ENCODE measurements around the gene USP25. TPM values are rescaled to one million over a fixed set of nuclear protein-coding genes. Genes with fewer than 3 reads are reported as not detected.

Gene USP25
- total RNA-seq, 1 experiment from 2014 or later, result 35.1 TPM

DNA sequence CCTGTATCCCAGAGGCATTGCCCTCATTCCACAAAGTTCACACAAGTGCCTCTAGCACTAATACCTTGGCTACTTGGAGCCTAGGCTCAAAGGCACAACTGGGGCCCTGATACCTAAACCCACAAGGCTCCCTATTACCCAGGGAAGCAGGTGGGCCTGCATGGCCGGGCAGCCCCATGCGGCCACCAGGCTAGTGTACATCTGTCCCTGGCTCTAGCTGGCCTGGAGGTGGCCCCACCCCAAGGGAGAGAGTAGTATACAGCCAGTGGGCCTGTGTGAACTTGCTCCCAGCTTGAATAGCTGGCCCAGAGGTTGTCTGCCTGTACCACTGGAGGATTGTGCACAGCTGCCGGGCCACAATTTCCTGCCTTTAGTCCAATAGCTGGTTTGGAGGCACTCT, 52.2 kb downstream of the USP25 start:
- no peak for DNase-seq
- peaks cover 29 to 33% (median 32%) of the 10 kb centered on the region in 3 experiments for H3K36me3 Mint-ChIP-seq (ENCODE audit: insufficient read depth in 1 of 3, low read depth in 3 of 3)
- no peak for TF ChIP-seq CTCF (conservative IDR thresholded peaks at IDR 0.05)
- no peak overlapping the region for H2AK5ac ChIP-seq (ENCODE audit: insufficient read length, low read length)
- H2BK20ac ChIP-seq (ENCODE audit: low read depth, low read length, poor library complexity, severe bottlenecking), result no peak overlapping the region
- peaks cover 2 to 3% of the 10 kb centered on the region in 2 experiments; a peak in 3 of 4 replicates for H3K4me1 Mint-ChIP-seq
- no peak overlapping the region for H4K91ac ChIP-seq (ENCODE audit: insufficient read length, low read depth, low read length)
- no peak overlapping the region for H2BK120ac ChIP-seq (ENCODE audit: low read depth, low read length, poor library complexity, severe bottlenecking)
- H3K27ac ChIP-seq (ENCODE audit: insufficient read length, low read depth, low read length), result no peak overlapping the region
- no peak overlapping the region for H3K18ac ChIP-seq (ENCODE audit: insufficient read length, low read depth, low read length)
- no peak overlapping the region for H2BK12ac ChIP-seq (ENCODE audit: insufficient read length, low read depth, low read length)
- H3K27me3 ChIP-seq (ENCODE audit: insufficient read depth, low read length), result no peaks in the 10 kb centered on the region
- H3K56ac ChIP-seq (ENCODE audit: insufficient read length, low read depth, low read length), result no peak overlapping the region
- no peak overlapping the region for H2BK5ac ChIP-seq (ENCODE audit: insufficient read length, low read length)
- H2BK15ac ChIP-seq (ENCODE audit: low read depth, low read length), result no peak overlapping the region
- H3K79me1 ChIP-seq (ENCODE audit: insufficient read depth, low read depth, low read length, poor library complexity, severe bottlenecking), result no peaks in the 10 kb centered on the region
- peaks cover 0 to 2% of the 10 kb centered on the region in 2 experiments; a peak in 3 of 5 replicates for H3K9me3 Mint-ChIP-seq
- H3K27me3 Mint-ChIP-seq (ENCODE audit: low read depth), result no peaks in the 10 kb centered on the region
- no peak overlapping the region for H3K14ac ChIP-seq (ENCODE audit: insufficient read depth, low read length)
- H4K5ac ChIP-seq (ENCODE audit: insufficient read length, low read depth, low read length), result no peak overlapping the region
- H3K4me3 Mint-ChIP-seq, result no peak overlapping the region
- H3K9ac ChIP-seq (ENCODE audit: extremely low read depth, insufficient read length, low read length), result no peak overlapping the region
- H3K4ac ChIP-seq (ENCODE audit: low read depth, low read length), result no peak overlapping the region
- no peaks in the 10 kb centered on the region for H3K23me2 ChIP-seq (ENCODE audit: insufficient read length, low read depth, low read length, poor library complexity, severe bottlenecking)
- peaks cover 2% of the 10 kb centered on the region; the same call in 1 of the 2 replicates for H3K79me2 ChIP-seq (ENCODE audit: insufficient read depth, low read length)
- H4K20me1 ChIP-seq (ENCODE audit: control insufficient read depth, insufficient read depth, insufficient read length), result no peaks in the 10 kb centered on the region
- H4K8ac ChIP-seq (replicated peaks; ENCODE audit: insufficient read length, low read depth, low read length), result no peak overlapping the region
- H3K9me3 ChIP-seq (ENCODE audit: control insufficient read depth, low read depth, low read length), result no peaks in the 10 kb centered on the region
- H3K4me2 ChIP-seq (ENCODE audit: insufficient read depth, insufficient read length, low read length), result no peak overlapping the region
- no peak overlapping the region for H3T11ph ChIP-seq (ENCODE audit: low read length)
- H3K4me1 ChIP-seq (ENCODE audit: insufficient read depth, low read length), result no peaks in the 10 kb centered on the region
- H3K23ac ChIP-seq (ENCODE audit: insufficient read length, low read depth, low read length), result no peak overlapping the region
- H2AFZ ChIP-seq (ENCODE audit: low read length), result no peak overlapping the region
- WGBS (ENCODE audit: extremely low coverage, insufficient read length, low lambda C conversion rate), result no CpG with 5 or more reads among the region's 3 CpGs
- H3K27ac Mint-ChIP-seq, result no peak overlapping the region
